PFSK-1 (cell line): ENCODE results near the gene COL9A1.

Experiments
- FOXP2 ChIP-seq: optimal IDR thresholded peaks from 2 replicates; pipeline ENCODE3; 2011; ENCODE audit warnings: borderline replicate concordance, control low read depth, inconsistent platforms; ENCODE audit not compliant: insufficient read depth; ENCODE audit errors: extremely low read length, extremely low read depth
- POLR2AphosphoS5 ChIP-seq: IDR thresholded peaks from 2 replicates; pipeline ENCODE4 v1.6.1; 2012; ENCODE audit warnings: low read depth, mild to moderate bottlenecking, control low read depth, low read length, moderate library complexity
- SIN3A ChIP-seq: IDR thresholded peaks from 2 replicates; pipeline ENCODE4 v1.6.1; 2012; ENCODE audit warnings: mild to moderate bottlenecking, low read length, moderate library complexity, borderline replicate concordance; ENCODE audit not compliant: insufficient read depth
- TAF1 ChIP-seq: IDR thresholded peaks from 2 replicates; pipeline ENCODE4 v1.6.1; 2012; ENCODE audit warnings: low read length, control low read depth, borderline replicate concordance; ENCODE audit not compliant: insufficient read depth
- TF ChIP-seq, protein P1 (sequence below), 2 experiments: IDR thresholded peaks; 2 replicates each; pipeline versions ENCODE4 v1.6.1 to v1.8.0; 2011 to 2012; ENCODE audit warnings: low read depth in 2 of 2, low read length in 2 of 2, control low read depth in 1 of 2, inconsistent platforms in 1 of 2, mild to moderate bottlenecking in 1 of 2, moderate library complexity in 1 of 2; ENCODE audit not compliant: insufficient read depth in 1 of 2

The COL9A1 gene

DNA sequence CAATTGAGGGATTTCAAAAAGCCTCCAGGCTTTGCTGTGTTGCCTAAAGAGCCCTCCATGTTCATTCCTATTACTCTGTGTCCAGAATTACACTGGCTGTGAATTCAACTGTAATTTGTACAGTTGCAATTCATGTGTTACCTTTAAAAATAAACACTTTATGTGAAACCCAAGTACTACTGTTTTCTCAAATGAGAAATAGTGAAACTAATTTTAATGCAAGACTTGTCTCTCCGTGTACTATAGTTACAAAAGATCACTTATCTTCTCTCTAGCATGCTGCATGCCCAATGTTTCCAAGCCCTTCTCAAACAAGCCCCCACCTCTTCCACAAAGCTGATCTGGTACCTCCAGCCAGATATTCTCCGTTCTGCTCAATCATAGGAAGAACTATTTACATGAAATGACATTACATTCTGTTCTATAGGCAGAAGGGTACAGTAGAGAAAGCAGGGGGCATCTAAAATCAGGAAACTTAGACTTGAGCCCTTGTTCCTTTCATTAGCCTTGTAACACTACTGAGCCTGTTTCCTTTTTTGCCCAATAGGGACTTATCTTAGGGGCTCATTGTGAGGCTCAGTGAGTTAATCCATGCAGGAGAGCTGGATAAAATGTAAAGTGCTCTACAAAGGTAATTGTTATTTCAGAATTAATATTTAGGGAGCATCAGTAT is 12.3 kb upstream of the COL9A1 start:
- no peak for TF ChIP-seq TAF1
- TF ChIP-seq POLR2AphosphoS5 = no peak
- no peak for TF ChIP-seq FOXP2

DNA sequence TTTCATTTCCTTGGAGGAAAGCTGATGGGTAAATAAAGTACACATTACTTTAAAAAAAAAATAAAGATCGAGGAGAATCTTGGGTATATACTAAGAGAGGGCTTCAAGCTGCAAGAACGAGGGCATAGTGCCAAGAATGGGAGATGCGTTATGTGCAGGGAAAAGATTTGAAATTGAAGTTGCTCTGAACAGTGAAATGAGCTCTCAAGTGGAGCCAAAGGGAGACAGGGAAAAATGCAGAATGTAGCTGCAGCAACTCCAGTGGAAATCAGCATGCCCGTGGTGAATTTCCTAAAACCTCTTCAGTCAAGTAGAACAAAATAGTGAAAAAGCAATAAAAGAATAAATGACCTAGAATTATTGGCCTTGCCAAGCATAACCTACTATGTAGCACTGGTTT is 11.4 kb upstream of the COL9A1 start:
- TF ChIP-seq TAF1 (no peak), SIN3A (no peak), POLR2AphosphoS5 (no peak)

DNA sequence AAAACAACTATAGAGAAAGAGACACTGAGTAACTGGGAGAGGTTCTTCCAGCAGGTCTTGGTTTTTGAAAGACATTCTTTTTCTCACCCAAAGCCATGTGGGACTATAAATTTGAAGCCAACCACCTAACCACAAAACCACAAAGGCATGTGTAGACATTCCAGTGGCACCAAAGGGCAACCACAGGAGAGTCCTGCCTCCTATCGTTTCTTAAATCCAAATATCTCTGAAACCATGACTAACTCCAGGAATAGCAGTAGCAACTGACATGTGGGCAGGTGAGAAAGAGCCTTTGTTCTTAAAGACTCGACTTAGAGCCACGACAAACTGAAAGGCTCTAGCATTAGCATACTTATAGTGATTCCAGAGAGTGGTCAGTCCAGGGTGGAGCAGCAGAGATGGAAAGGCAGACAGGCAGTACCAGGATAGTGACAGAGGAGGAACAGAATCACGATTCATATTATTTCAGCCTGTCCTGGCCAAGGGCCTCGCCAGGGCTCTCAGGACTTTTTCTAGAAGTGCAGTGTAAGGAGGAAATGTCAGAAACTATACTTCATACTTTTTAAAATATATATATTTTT is 9.4 kb upstream of the COL9A1 start:
- TF ChIP-seq POLR2AphosphoS5 (no peak), FOXP2 (no peak), TAF1 (no peak), SIN3A (no peak)
- TF ChIP-seq, protein P1, sequence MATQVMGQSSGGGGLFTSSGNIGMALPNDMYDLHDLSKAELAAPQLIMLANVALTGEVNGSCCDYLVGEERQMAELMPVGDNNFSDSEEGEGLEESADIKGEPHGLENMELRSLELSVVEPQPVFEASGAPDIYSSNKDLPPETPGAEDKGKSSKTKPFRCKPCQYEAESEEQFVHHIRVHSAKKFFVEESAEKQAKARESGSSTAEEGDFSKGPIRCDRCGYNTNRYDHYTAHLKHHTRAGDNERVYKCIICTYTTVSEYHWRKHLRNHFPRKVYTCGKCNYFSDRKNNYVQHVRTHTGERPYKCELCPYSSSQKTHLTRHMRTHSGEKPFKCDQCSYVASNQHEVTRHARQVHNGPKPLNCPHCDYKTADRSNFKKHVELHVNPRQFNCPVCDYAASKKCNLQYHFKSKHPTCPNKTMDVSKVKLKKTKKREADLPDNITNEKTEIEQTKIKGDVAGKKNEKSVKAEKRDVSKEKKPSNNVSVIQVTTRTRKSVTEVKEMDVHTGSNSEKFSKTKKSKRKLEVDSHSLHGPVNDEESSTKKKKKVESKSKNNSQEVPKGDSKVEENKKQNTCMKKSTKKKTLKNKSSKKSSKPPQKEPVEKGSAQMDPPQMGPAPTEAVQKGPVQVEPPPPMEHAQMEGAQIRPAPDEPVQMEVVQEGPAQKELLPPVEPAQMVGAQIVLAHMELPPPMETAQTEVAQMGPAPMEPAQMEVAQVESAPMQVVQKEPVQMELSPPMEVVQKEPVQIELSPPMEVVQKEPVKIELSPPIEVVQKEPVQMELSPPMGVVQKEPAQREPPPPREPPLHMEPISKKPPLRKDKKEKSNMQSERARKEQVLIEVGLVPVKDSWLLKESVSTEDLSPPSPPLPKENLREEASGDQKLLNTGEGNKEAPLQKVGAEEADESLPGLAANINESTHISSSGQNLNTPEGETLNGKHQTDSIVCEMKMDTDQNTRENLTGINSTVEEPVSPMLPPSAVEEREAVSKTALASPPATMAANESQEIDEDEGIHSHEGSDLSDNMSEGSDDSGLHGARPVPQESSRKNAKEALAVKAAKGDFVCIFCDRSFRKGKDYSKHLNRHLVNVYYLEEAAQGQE (IDR thresholded peaks at IDR 0.05; ENCODE audit: insufficient read depth in 1 of 2, low read depth in 2 of 2, low read length in 2 of 2) = no peak

DNA sequence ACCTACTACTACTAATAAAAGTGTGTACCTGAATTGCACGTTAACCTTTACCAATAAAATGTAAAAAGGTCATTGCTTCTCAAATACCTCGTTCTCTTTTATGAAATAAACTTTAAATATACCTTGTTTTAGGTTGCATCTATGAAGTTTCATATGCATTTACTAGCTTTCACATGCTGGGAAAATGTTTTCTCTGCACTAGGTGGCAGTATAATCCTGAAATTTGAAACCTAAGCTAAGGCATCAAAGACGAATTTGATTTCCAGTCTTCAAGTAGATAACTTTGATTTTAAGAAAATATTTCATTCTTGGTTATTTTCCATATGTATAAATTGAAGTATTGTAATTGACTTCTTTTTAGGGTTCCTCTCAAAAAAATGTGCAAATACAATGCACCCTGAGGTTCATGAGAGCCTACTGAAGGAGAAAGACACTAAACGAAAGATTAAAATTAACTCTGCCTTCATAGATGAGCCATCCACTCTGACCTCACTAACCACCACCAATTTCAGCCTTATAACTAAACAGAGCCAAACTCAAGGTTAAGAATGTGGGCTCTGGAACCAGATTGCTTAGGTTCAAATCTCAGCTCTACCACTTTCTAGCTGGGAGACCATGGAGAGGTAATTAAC is 7.3 kb upstream of the COL9A1 start:
- TF ChIP-seq SIN3A = no peak
- no peak for TF ChIP-seq TAF1

DNA sequence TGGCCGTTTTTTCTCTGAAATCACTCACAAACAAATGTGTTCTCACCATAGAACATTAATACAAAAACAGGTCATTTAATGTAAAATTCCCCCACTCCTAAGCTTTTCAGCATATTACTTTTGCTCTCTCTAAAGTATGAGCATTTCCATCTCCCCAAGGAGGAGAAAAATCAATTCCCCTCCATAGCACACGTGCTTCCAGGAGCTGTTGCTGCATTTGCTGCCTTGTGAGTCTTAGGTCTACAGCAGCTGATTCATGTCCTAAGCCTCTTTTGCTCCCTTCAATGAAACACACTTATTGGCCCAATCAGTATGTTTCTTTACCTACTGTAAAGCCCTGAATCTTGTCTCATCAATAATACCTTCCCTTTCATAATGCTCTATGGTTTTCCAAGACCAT is 6.4 kb upstream of the COL9A1 start:
- TF ChIP-seq POLR2AphosphoS5 (no peak), TAF1 (no peak), FOXP2 (no peak), SIN3A (no peak)

DNA sequence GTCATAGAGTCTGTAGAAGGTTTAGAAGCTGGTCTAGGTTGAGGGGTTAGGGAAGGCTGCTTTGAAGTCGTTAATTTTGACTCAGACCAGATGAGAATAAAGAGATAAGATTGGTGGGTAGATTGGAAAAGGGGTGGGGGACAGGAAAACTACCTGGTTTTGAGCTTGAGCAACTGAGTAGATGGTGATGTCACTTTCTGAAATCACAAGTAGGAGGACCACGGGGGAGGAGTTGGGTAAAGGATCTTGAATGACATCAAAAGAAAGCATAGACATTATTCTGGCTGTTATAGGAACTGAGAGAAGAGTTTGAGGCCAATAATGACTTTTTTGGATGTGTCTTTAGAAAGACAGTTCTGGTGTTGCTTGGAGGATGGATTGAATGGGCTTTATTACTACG is 4.1 kb upstream of the COL9A1 start:
- no peak for TF ChIP-seq POLR2AphosphoS5
- TF ChIP-seq FOXP2 = no peak
- no peak for TF ChIP-seq TAF1
- no peak for TF ChIP-seq SIN3A
- TF ChIP-seq, protein P1 (IDR thresholded peaks at IDR 0.05; ENCODE audit: insufficient read depth in 1 of 2, low read depth in 2 of 2, low read length in 2 of 2) = no peak

DNA sequence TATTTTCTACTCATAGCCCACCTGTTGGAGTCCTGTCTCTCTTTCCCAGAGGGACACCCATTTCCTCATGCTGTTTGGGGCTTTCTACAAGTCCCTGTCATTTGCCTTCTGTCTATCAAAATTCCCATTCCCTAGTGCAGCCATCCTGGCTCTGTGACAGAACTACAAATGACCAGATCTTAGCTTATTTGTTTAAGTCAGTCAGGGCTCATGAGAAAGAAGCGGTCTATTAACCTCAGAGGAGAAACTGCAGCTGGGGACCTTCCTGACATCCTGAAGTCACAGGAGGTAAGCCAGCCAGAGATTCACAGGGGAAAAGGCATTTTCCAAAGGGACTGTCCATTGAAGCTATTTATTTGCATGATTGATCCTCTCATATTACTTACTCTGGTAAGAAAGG is 1.7 kb upstream of the COL9A1 start:
- TF ChIP-seq FOXP2 (no peak), TAF1 (no peak), POLR2AphosphoS5 (no peak)
- TF ChIP-seq, protein P1 (IDR thresholded peaks at IDR 0.05; ENCODE audit: insufficient read depth in 1 of 2, low read depth in 2 of 2, low read length in 2 of 2) = no peak
